Measurements from ENCODE around the gene RBM38.

RBM38 gene

DNA sequence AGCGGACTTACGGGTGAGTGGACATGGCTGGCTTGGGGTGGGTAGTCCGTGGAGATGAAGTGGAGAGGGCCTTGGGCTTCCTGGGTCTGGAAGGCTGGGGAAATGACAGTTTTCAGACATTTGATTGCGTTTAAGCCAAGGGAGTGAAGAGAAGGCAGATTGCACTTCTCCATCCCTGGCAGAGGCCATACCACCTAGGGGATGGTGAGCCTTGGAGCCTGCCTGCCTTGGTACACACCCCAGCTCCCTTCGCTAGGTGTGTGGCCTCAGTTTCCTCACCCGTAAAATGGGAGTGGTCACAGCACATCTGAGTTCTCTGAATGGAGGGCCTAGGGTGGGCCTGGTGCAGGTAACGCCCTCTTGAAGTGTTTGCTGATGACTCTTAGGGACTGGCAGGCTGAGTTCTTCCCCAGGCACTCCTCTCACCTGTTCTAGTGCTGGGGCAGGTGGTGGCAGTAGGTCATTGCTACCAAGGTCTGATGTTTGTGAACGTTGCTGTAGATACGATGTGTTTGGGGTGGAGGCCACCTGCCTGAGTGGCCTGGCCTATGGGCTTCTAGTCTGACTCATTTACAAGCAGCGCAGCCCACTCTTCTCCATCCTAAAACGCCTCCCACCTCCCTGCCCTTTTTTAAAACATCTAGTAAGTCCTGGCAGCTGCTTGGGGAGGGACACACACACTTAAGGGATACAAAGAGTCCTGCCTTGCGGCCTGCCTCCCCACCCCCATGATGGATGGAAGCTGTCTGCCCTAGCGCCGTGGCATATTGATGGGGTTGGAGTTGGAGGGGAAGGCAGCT is 2.3 kb downstream of the RBM38 start:
- DNase-seq: peak; percentile 68
- Histone ChIP-seq H4K20me1 (ENCODE audit: insufficient read depth, low read length) (peaks cover 35% of the 10 kb centered on the region; the same call in 1 of the 2 replicates), H3K36me3 (replicated peaks; ENCODE audit: insufficient read depth, low read length) (peaks cover 14% of the 10 kb centered on the region; the same call in 1 of the 2 replicates)

DNA sequence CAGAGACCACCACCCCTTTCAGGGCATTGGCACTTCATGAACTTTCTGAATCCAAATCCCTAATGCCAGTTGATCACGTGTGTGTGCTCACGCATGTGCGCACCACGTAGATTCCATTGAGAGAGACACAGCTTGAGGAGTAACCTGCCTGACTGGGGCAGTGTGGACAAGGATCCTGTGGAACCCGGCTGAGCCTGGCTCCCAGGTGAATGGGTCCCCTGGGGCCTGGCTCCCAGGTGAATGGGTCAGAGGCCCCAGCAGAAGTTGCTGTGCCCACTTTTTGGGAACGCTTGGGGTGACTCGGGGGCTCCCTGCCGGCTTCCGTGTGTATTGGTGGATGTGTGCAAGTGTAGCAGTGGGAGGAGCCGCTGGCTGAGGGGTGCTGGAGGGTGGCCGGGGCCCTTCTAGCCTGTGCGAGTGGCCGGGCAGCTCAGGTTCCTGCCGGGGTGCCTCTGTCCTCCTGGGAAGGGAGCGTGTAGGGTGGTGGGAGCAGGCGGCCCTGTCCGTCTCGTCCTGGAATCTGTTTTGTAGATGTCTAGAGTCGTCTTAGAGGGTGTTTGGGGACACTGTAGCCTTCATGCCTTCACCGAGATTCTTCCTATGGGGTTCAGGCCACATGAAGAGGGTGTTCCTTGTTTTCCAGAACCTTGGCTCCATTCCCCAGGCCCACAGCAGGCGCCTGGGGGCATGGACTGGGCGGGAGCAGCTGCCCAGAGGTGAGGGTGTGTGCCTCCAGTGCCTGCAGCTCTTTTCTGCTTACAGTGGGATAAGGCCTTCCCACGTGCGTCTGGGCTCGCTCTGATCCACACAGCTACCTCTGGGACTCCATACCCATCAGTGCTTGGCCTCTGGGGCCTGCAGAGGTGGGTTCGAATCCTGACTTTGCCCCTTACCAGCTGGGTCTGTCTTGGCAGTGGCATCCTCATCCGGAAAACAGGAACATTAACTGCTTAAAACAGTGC is 3.2 kb downstream of the RBM38 start:
- H3K79me2 ChIP-seq (ENCODE audit: low read length): peaks cover 89% of the 10 kb centered on the region

More for the DNA sequence above, 2.3 kb downstream of the RBM38 start:
- no peak overlapping the region for H2AFZ ChIP-seq (ENCODE audit: low read length)
- TF ChIP-seq EZH2phosphoT487 (IDR thresholded peaks at IDR 0.05; ENCODE audit: low read length) (no peak), EZH2 (optimal IDR thresholded peaks at IDR 0.05; ENCODE audit: low read depth, low read length) (no peak)
- TF ChIP-seq, protein P1, sequence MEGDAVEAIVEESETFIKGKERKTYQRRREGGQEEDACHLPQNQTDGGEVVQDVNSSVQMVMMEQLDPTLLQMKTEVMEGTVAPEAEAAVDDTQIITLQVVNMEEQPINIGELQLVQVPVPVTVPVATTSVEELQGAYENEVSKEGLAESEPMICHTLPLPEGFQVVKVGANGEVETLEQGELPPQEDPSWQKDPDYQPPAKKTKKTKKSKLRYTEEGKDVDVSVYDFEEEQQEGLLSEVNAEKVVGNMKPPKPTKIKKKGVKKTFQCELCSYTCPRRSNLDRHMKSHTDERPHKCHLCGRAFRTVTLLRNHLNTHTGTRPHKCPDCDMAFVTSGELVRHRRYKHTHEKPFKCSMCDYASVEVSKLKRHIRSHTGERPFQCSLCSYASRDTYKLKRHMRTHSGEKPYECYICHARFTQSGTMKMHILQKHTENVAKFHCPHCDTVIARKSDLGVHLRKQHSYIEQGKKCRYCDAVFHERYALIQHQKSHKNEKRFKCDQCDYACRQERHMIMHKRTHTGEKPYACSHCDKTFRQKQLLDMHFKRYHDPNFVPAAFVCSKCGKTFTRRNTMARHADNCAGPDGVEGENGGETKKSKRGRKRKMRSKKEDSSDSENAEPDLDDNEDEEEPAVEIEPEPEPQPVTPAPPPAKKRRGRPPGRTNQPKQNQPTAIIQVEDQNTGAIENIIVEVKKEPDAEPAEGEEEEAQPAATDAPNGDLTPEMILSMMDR (IDR thresholded peaks at IDR 0.05; ENCODE audit: low read length): 0 out of 2 replicates have a peak, but pooled peaks have one; percentile 17
- H3K27me3 ChIP-seq (replicated peaks; ENCODE audit: insufficient read depth, low read length): no peaks in the 10 kb centered on the region
- H3K4me3 ChIP-seq (ENCODE audit: low read length): peak overlapping the region; percentile 99
- peaks cover 85% of the 10 kb centered on the region for H3K79me2 ChIP-seq (ENCODE audit: low read length)
- peaks cover 76% of the 10 kb centered on the region for H3F3A ChIP-seq (ENCODE audit: insufficient read depth, low read length)
- H3K4me2 ChIP-seq (ENCODE audit: low read depth, low read length): peak overlapping the region; percentile 88
- H3K9ac ChIP-seq (ENCODE audit: low read length): peak overlapping the region; percentile 100
- no peaks in the 10 kb centered on the region for H3K9me3 ChIP-seq (replicated peaks; ENCODE audit: insufficient read depth, low read length)
- H3K9me2 ChIP-seq (replicated peaks; ENCODE audit: insufficient read depth, low read length): no peaks in the 10 kb centered on the region
- H3K27ac ChIP-seq (ENCODE audit: low read length): peak overlapping the region; percentile 100
- peaks cover 62% of the 10 kb centered on the region for H3K4me1 ChIP-seq (ENCODE audit: low read length)

More for the DNA sequence above, 3.2 kb downstream of the RBM38 start:
- Histone ChIP-seq H3K27ac (ENCODE audit: low read length) (peak overlapping the region; percentile 100), H3F3A (ENCODE audit: insufficient read depth, low read length) (peaks cover 83% of the 10 kb centered on the region), H3K4me2 (ENCODE audit: low read depth, low read length) (peak overlapping the region; percentile 88), H3K36me3 (replicated peaks; ENCODE audit: insufficient read depth, low read length) (peaks cover 14% of the 10 kb centered on the region; the same call in 1 of the 2 replicates), H2AFZ (ENCODE audit: low read length) (no peak overlapping the region), H3K9ac (ENCODE audit: low read length) (peak overlapping the region; percentile 100), H4K20me1 (ENCODE audit: insufficient read depth, low read length) (peaks cover 40% of the 10 kb centered on the region; the same call in 1 of the 2 replicates), H3K9me3 (replicated peaks; ENCODE audit: insufficient read depth, low read length) (no peaks in the 10 kb centered on the region), H3K4me1 (ENCODE audit: low read length) (peaks cover 70% of the 10 kb centered on the region), H3K4me3 (ENCODE audit: low read length) (peak overlapping the region; percentile 99), H3K27me3 (replicated peaks; ENCODE audit: insufficient read depth, low read length) (no peaks in the 10 kb centered on the region), H3K9me2 (replicated peaks; ENCODE audit: insufficient read depth, low read length) (no peaks in the 10 kb centered on the region)
- TF ChIP-seq, protein P1 (IDR thresholded peaks at IDR 0.05; ENCODE audit: low read length): peak; percentile 14; the same call in 1 of the 2 replicates
- no peak for TF ChIP-seq EZH2 (optimal IDR thresholded peaks at IDR 0.05; ENCODE audit: low read depth, low read length)
- peak; percentile 6 for DNase-seq
